ENCODE results near the gene PODXL2.

The PODXL2 gene

GRCh38 chr3:127662001-127662469 lies 33.0 kb downstream of the PODXL2 start:
- H3K4me3 ChIP-seq (replicated peaks; ENCODE audit: insufficient read depth, low read length), result no peak overlapping the region
- TF ChIP-seq, protein P1, sequence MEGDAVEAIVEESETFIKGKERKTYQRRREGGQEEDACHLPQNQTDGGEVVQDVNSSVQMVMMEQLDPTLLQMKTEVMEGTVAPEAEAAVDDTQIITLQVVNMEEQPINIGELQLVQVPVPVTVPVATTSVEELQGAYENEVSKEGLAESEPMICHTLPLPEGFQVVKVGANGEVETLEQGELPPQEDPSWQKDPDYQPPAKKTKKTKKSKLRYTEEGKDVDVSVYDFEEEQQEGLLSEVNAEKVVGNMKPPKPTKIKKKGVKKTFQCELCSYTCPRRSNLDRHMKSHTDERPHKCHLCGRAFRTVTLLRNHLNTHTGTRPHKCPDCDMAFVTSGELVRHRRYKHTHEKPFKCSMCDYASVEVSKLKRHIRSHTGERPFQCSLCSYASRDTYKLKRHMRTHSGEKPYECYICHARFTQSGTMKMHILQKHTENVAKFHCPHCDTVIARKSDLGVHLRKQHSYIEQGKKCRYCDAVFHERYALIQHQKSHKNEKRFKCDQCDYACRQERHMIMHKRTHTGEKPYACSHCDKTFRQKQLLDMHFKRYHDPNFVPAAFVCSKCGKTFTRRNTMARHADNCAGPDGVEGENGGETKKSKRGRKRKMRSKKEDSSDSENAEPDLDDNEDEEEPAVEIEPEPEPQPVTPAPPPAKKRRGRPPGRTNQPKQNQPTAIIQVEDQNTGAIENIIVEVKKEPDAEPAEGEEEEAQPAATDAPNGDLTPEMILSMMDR (IDR thresholded peaks at IDR 0.05; ENCODE audit: insufficient read depth, low read length), result no peak
- no peak for TF ChIP-seq SPI1 (IDR thresholded peaks at IDR 0.05; ENCODE audit: borderline replicate concordance, low read depth)
- TF ChIP-seq REST (IDR thresholded peaks at IDR 0.05; ENCODE audit: insufficient replicate concordance, low read depth), result no peak
- no peak for TF ChIP-seq POLR2AphosphoS5 (IDR thresholded peaks at IDR 0.05; ENCODE audit: low read depth)
- no peak for TF ChIP-seq GABPA (IDR thresholded peaks at IDR 0.05; ENCODE audit: low read depth)
- H3K27me3 ChIP-seq (ENCODE audit: insufficient read depth, poor library complexity, severe bottlenecking), result no peaks in the 10 kb centered on the region
- no peak overlapping the region for H3K27ac ChIP-seq (replicated peaks)
- DNase-seq (ENCODE audit: low read depth in 1 of 2, low spot score in 1 of 2), result no peak

DNA sequence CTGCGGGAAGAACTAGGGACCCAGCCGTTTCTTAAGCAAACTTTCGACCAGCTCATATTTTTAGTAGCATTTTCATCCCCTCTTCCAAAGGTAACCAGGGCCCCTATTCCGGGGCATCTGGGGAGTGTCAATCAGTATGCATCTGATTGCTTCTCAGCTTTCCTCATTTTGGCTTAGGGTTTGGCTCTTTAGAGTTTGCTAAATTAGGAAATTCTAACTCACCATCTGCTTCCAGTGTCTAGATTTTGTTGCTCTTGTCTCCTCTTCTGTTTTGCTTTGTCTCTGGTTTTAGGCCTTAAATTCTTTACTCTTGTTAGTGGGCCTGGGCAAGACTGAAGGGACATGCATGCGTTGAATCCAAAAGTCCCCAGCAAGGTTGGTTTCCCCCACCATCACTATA lies 34.2 kb downstream of the PODXL2 start:
- Histone ChIP-seq H3K4me3 (replicated peaks; ENCODE audit: insufficient read depth, low read length) (no peak overlapping the region), H3K27me3 (ENCODE audit: insufficient read depth, poor library complexity, severe bottlenecking) (no peaks in the 10 kb centered on the region), H3K27ac (replicated peaks) (no peak overlapping the region)
- DNase-seq (ENCODE audit: low read depth in 1 of 2, low spot score in 1 of 2), result no peak
- TF ChIP-seq GABPA (IDR thresholded peaks at IDR 0.05; ENCODE audit: low read depth), result no peak
- no peak for TF ChIP-seq REST (IDR thresholded peaks at IDR 0.05; ENCODE audit: insufficient replicate concordance, low read depth)
- TF ChIP-seq POLR2AphosphoS5 (IDR thresholded peaks at IDR 0.05; ENCODE audit: low read depth), result no peak
- TF ChIP-seq, protein P1 (IDR thresholded peaks at IDR 0.05; ENCODE audit: insufficient read depth, low read length), result no peak
- TF ChIP-seq SPI1 (IDR thresholded peaks at IDR 0.05; ENCODE audit: borderline replicate concordance, low read depth), result no peak

GRCh38 chr3:127665165-127665564 lies 36.2 kb downstream of the PODXL2 start:
- no peak for TF ChIP-seq POLR2AphosphoS5 (IDR thresholded peaks at IDR 0.05; ENCODE audit: low read depth)
- TF ChIP-seq REST (IDR thresholded peaks at IDR 0.05; ENCODE audit: insufficient replicate concordance, low read depth), result no peak
- TF ChIP-seq SPI1 (IDR thresholded peaks at IDR 0.05; ENCODE audit: borderline replicate concordance, low read depth), result no peak
- no peak for TF ChIP-seq GABPA (IDR thresholded peaks at IDR 0.05; ENCODE audit: low read depth)
- TF ChIP-seq, protein P1 (IDR thresholded peaks at IDR 0.05; ENCODE audit: insufficient read depth, low read length), result no peak
- Histone ChIP-seq H3K4me3 (replicated peaks; ENCODE audit: insufficient read depth, low read length) (no peak overlapping the region), H3K27ac (replicated peaks) (no peak overlapping the region), H3K27me3 (ENCODE audit: insufficient read depth, poor library complexity, severe bottlenecking) (no peaks in the 10 kb centered on the region)
- DNase-seq (ENCODE audit: low read depth in 1 of 2, low spot score in 1 of 2), result no peak

Data from HL-60 (cell line).